ENCODE results near the gene ANKIB1.

GRCh38 chr7:92304406-92304893, 58.7 kb downstream of the ANKIB1 start:
- no peak for TF ChIP-seq CTCF (IDR thresholded peaks at IDR 0.05; ENCODE audit: low read depth, low read length, poor library complexity, severe bottlenecking)
- no peak for TF ChIP-seq EZH2phosphoT487 (IDR thresholded peaks at IDR 0.05; ENCODE audit: borderline replicate concordance, low read length)

Measured in DOHH2 (cell line).